ENCODE data around the gene PLCB2.

The PLCB2 gene

GRCh38 chr15:40333922-40334492 is 26.3 kb upstream of the PLCB2 start:
- ChIA-PET POLR2A (interaction anchor here (0.6 to 1.4 kb wide), 4 partner anchors 8 to 95 kb away, joined by 4 to 5 read pairs (median 4); partner anchors contain the start of gene INAFM2), CTCF (interaction anchor here (1.2 to 2.2 kb wide), 5 partner anchors 9 to 20 kb away, joined by 3 to 7 read pairs (median 4); no protein-coding TSS in a partner anchor)
- Histone ChIP-seq H3K9me3 (ENCODE audit: control insufficient read depth, insufficient read depth, low read depth, low read length) (no peaks in the 10 kb centered on the region), H3K36me3 (ENCODE audit: control insufficient read depth in 2 of 2, insufficient read depth in 1 of 2, low read length in 2 of 2) (no peaks in the 10 kb centered on the region), H3K27ac (ENCODE audit: extremely low read depth, low read depth, low read length) (peak overlapping the region; percentile 19; the same call in 1 of the 2 replicates), H3K4me1 (ENCODE audit: control insufficient read depth, insufficient read depth, low read length) (no peaks in the 10 kb centered on the region; the same call in 1 of the 2 replicates), H3K4me3 (ENCODE audit: low read depth, low read length) (no peak overlapping the region)
- TF ChIP-seq ZNF121 (tag by site-specific recombination; IDR thresholded peaks at IDR 0.05), result no peak
- no peak for TF ChIP-seq ZNF211 (tag by site-specific recombination; IDR thresholded peaks at IDR 0.05; ENCODE audit: low read depth)
- no peak for TF ChIP-seq ZNF488 (tag by site-specific recombination; IDR thresholded peaks at IDR 0.05)
- no peak for TF ChIP-seq ZNF621 (tag by site-specific recombination; IDR thresholded peaks at IDR 0.05)
- TF ChIP-seq ZNF341 (tag by site-specific recombination; IDR thresholded peaks at IDR 0.05; ENCODE audit: low read depth), result peak; percentile 56
- TF ChIP-seq ZBTB8A (tag by site-specific recombination; IDR thresholded peaks at IDR 0.05), result peak; percentile 68
- TF ChIP-seq ZNF701 (tag by site-specific recombination; IDR thresholded peaks at IDR 0.05), result no peak
- peak; percentile 38; the same call in 1 of the 2 replicates for TF ChIP-seq ZFHX2 (tag by site-specific recombination; conservative IDR thresholded peaks at IDR 0.05)
- peak; percentile 87 for TF ChIP-seq ZIC2 (tag by site-specific recombination; IDR thresholded peaks at IDR 0.05)
- TF ChIP-seq ZNF580 (tag by site-specific recombination; IDR thresholded peaks at IDR 0.05), result no peak
- no peak for TF ChIP-seq ZNF792 (tag by site-specific recombination; IDR thresholded peaks at IDR 0.05)
- TF ChIP-seq ZNF223 (tag by site-specific recombination; IDR thresholded peaks at IDR 0.05), result no peak
- TF ChIP-seq ZFP3 (tag by site-specific recombination; IDR thresholded peaks at IDR 0.05; ENCODE audit: low read depth), result no peak
- no peak for TF ChIP-seq ZNF747 (tag by site-specific recombination; IDR thresholded peaks at IDR 0.05)
- no peak for TF ChIP-seq ZFP69B (tag by site-specific recombination; IDR thresholded peaks at IDR 0.05)
- no peak for TF ChIP-seq YY1 (tag by site-specific recombination; IDR thresholded peaks at IDR 0.05)
- TF ChIP-seq ZNF335 (tag by site-specific recombination; conservative IDR thresholded peaks at IDR 0.05), result 0 out of 2 replicates have a peak, but pooled peaks have one; percentile 13
- peak; percentile 81 for TF ChIP-seq ZNF600 (tag by site-specific recombination; IDR thresholded peaks at IDR 0.05)
- TF ChIP-seq ZNF248 (tag by site-specific recombination; IDR thresholded peaks at IDR 0.05), result no peak
- TF ChIP-seq ZNF391 (tag by site-specific recombination; IDR thresholded peaks at IDR 0.05; ENCODE audit: borderline replicate concordance, low read depth), result no peak
- TF ChIP-seq HIC1 (tag by site-specific recombination; IDR thresholded peaks at IDR 0.05), result no peak
- TF ChIP-seq MEIS1 (CRISPR knock-in tag; IDR thresholded peaks at IDR 0.05; ENCODE audit: borderline replicate concordance), result no peak
- no peak for TF ChIP-seq ZNF239 (tag by site-specific recombination; IDR thresholded peaks at IDR 0.05)
- peak; percentile 53 for TF ChIP-seq EGR2 (tag by site-specific recombination; IDR thresholded peaks at IDR 0.05; ENCODE audit: low read depth)
- TF ChIP-seq GLI2 (tag by site-specific recombination; IDR thresholded peaks at IDR 0.05; ENCODE audit: borderline replicate concordance, low read depth), result no peak
- TF ChIP-seq ZNF202 (tag by site-specific recombination; IDR thresholded peaks at IDR 0.05; ENCODE audit: borderline replicate concordance), result no peak
- peak; percentile 65 for TF ChIP-seq ZNF629 (tag by site-specific recombination; IDR thresholded peaks at IDR 0.05)
- TF ChIP-seq ZNF677 (tag by site-specific recombination; IDR thresholded peaks at IDR 0.05), result no peak
- TF ChIP-seq SP2 (tag by site-specific recombination; IDR thresholded peaks at IDR 0.05), result peak; percentile 41
- TF ChIP-seq INSM2 (tag by site-specific recombination; IDR thresholded peaks at IDR 0.05), result no peak
- TF ChIP-seq ZNF132 (tag by site-specific recombination; IDR thresholded peaks at IDR 0.05; ENCODE audit: borderline replicate concordance), result no peak
- 0 out of 2 replicates have a peak, but pooled peaks have one; percentile 8 for TF ChIP-seq SCRT1 (tag by site-specific recombination; IDR thresholded peaks at IDR 0.05; ENCODE audit: borderline replicate concordance)
- TF ChIP-seq HOXD13 (CRISPR knock-in tag; IDR thresholded peaks at IDR 0.05; ENCODE audit: borderline replicate concordance), result no peak
- TF ChIP-seq SCRT2 (tag by site-specific recombination; IDR thresholded peaks at IDR 0.05), result peak; percentile 80
- TF ChIP-seq ZNF623 (tag by site-specific recombination; IDR thresholded peaks at IDR 0.05), result no peak
